Endodermal cell (in vitro differentiated cells): Measurements from ENCODE around the gene TIPIN. TPM values are rescaled to one million over a fixed set of nuclear protein-coding genes. Genes with fewer than 3 reads are reported as not detected.
"Not testable (repeated sequence)": the region's sequence is repeated elsewhere in the genome, so short reads cannot be mapped to it uniquely, and the experiment has no call there.

Experiments
- DNase-seq: peaks from one replicate; pipeline ENCODE4 v3.0.0-alpha.2; 2017
- H3K27ac ChIP-seq: 2 replicates; pipeline ENCODE4 v1.5.1; 2013; ENCODE audit warnings: mild to moderate bottlenecking, low read depth, low read length, moderate library complexity
- H3K27me3 ChIP-seq: 2 replicates; pipeline ENCODE4 v1.6.1; 2013; ENCODE audit warnings: mild to moderate bottlenecking, low read length, moderate library complexity; ENCODE audit not compliant: insufficient read depth, control insufficient read depth, poor library complexity, severe bottlenecking
- H3K36me3 ChIP-seq: 2 replicates; pipeline ENCODE4 v1.7.0; 2013; ENCODE audit warnings: mild to moderate bottlenecking, low read length, moderate library complexity; ENCODE audit not compliant: control insufficient read depth, insufficient read depth
- H3K4me1 ChIP-seq: one replicate; pipeline ENCODE4 v1.7.0; 2013; ENCODE audit warnings: low read length; ENCODE audit not compliant: control insufficient read depth, insufficient read depth
- H3K4me3 ChIP-seq: 2 replicates; pipeline ENCODE4 v1.5.1; 2013; ENCODE audit warnings: mild to moderate bottlenecking, low read length, moderate library complexity
- H3K9ac ChIP-seq: 2 replicates; pipeline ENCODE4 v1.6.1; 2013; ENCODE audit warnings: mild to moderate bottlenecking, low read length, moderate library complexity; ENCODE audit not compliant: poor library complexity, severe bottlenecking; ENCODE audit errors: extremely low read depth
- H3K9me3 ChIP-seq: 2 replicates; pipeline ENCODE4 v1.6.1; 2013; ENCODE audit warnings: mild to moderate bottlenecking, low read length, moderate library complexity; ENCODE audit not compliant: control insufficient read depth
- H3K27ac Mint-ChIP-seq: 2 replicates; pipeline ENCODE4 v1.8.0; 2020; ENCODE audit warnings: mixed read lengths
- H3K27me3 Mint-ChIP-seq: 2 replicates; pipeline ENCODE4 v1.8.0; 2021; ENCODE audit warnings: mild to moderate bottlenecking, mixed read lengths; ENCODE audit not compliant: insufficient read depth
- H3K36me3 Mint-ChIP-seq: 2 replicates; pipeline ENCODE4 v1.8.0; 2020; ENCODE audit warnings: low read depth, mixed read lengths
- H3K4me1 Mint-ChIP-seq: 2 replicates; pipeline ENCODE4 v1.8.0; 2020; ENCODE audit warnings: mixed read lengths
- H3K4me3 Mint-ChIP-seq: 2 replicates; pipeline ENCODE4 v1.8.0; 2020; ENCODE audit warnings: mild to moderate bottlenecking, moderate library complexity, mixed read lengths
- H3K9me3 Mint-ChIP-seq: 2 replicates; pipeline ENCODE4 v1.8.0; 2020; ENCODE audit warnings: mild to moderate bottlenecking, mixed read lengths
- WGBS, 2 experiments: methylation state at CpG; one replicate each; pipeline versions ENCODE4 v1.1.5 to v1.1.7; 2013; ENCODE audit warnings: missing lambda C conversion rate in 2 of 2, mixed read lengths in 1 of 2; ENCODE audit not compliant: insufficient coverage in 1 of 2, insufficient read length in 1 of 2; 5-methylcytosine and 5-hydroxymethylcytosine counted together
- total RNA-seq, 2 donors: library from RNA; stranded (reverse); fragmentation: NEBNext Ultra II Directional in 1 of 2; extraction: Animal tissue kit (Norgen Biotek cat#: 25700) in 1 of 2; gene quantifications; 2 replicates in 1 of 2; 3 replicates in 1 of 2; pipeline ENCODE4 v1.2.1, GENCODE V29; 2021
- TF ChIP-seq, protein P1 (sequence below): fragments of 200-600 bp; sonication (generic); conservative IDR thresholded peaks from 2 replicates; pipeline ENCODE4 v1.5.0; 2021; ENCODE audit warnings: antibody characterized with exemption, mild to moderate bottlenecking

The TIPIN gene
- total RNA-seq, 2 donors from 2014 or later: 19.7 to 25.5 TPM

DNA sequence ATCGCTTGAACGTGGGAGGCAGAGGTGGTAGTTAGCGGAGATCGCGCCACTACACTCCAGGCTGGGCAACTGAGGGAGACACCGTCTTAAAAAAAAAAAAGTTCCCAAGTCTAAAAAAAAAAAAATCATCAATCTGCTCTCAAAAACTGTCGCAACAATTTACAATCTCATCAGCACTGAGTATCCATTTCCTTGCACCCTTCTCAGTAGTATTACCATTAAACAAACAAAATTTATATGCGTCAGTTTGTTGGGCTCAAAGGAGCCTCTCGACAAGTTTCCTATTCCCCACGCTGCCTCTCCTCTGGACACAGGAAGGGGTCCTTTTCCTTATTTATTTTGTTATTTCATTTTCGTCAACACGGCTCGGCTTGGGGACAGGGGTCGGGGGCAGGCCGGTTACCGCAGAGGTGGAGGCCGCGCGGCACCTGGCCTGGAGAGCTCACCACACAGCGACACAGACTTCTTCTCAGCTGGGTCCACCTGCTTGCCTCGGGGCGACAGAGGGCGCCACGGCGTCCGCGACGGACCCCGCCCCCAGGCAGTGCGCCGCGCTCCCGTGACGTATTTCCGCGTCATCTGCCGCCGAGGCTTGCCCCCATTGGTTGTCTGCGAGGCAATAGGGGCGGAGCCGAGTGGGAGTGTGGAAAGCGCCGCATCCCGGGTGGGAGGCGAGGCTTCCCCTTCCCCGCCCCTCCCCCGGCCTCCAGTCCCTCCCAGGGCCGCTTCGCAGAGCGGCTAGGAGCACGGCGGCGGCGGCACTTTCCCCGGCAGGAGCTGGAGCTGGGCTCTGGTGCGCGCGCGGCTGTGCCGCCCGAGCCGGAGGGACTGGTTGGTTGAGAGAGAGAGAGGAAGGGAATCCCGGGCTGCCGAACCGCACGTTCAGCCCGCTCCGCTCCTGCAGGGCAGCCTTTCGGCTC is 30.0 kb upstream of the TIPIN start, which contains the start of gene MAP2K1:
TSS of gene MAP2K1 (plus strand) at position 709 of the 920 bp plus-strand sequence. CDS start 436 bp downstream, outside the sequence.
- H3K27me3 ChIP-seq: no peaks in the 10 kb centered on the region
- TF ChIP-seq, protein P1, sequence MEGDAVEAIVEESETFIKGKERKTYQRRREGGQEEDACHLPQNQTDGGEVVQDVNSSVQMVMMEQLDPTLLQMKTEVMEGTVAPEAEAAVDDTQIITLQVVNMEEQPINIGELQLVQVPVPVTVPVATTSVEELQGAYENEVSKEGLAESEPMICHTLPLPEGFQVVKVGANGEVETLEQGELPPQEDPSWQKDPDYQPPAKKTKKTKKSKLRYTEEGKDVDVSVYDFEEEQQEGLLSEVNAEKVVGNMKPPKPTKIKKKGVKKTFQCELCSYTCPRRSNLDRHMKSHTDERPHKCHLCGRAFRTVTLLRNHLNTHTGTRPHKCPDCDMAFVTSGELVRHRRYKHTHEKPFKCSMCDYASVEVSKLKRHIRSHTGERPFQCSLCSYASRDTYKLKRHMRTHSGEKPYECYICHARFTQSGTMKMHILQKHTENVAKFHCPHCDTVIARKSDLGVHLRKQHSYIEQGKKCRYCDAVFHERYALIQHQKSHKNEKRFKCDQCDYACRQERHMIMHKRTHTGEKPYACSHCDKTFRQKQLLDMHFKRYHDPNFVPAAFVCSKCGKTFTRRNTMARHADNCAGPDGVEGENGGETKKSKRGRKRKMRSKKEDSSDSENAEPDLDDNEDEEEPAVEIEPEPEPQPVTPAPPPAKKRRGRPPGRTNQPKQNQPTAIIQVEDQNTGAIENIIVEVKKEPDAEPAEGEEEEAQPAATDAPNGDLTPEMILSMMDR: peak; percentile 81
- Mint-ChIP-seq H3K4me3 (peak within 1 kb of the TSS; percentile 79), H3K4me1 (peaks cover 21% of the 10 kb centered on the region), H3K27me3 (no peaks in the 10 kb centered on the region), H3K9me3 (no peaks in the 10 kb centered on the region), H3K36me3 (peaks cover 14% of the 10 kb centered on the region), H3K27ac (peak within 1 kb of the TSS; percentile 98)
- DNase-seq: peak; percentile 99
- H3K9ac ChIP-seq: peak within 1 kb of the TSS; percentile 58
- peak within 1 kb of the TSS; percentile 71 for H3K27ac ChIP-seq
- 11 to 54% methylated on average over 12 to 67 of the region's 69 CpGs for WGBS, 2 experiments
- H3K4me3 ChIP-seq: peak within 1 kb of the TSS; percentile 83
- H3K9me3 ChIP-seq: no peaks in the 10 kb centered on the region
- no peaks in the 10 kb centered on the region for H3K4me1 ChIP-seq
- H3K36me3 ChIP-seq: peaks cover 10% of the 10 kb centered on the region

DNA sequence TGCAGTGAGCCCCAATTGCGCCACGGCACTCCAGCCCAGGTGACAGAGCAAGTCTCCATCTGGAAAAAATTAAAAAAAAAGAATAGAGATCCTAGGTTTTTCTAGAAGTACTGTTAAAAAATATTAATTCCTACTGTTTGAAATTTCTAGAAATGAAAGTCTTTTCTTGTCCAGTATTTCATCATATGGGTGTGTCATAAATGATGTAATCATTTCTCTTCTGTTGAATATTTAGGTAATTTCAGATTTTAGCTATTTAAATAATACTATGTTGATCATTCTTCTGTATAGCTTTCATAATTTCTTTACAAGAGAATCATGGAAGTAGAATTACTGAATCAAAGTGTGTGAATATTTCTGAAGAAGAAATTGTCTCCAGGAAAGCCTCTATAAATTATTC is 24.9 kb upstream of the TIPIN start:
- 90 to 92% methylated on average over 2 of the region's 2 CpGs for WGBS, 2 experiments
- not testable (repeated sequence) for H3K9ac ChIP-seq, H3K4me3 ChIP-seq, DNase-seq, H3K27me3 ChIP-seq, H3K9me3 Mint-ChIP-seq, H3K4me1 Mint-ChIP-seq, H3K36me3 ChIP-seq, H3K27ac Mint-ChIP-seq, H3K36me3 Mint-ChIP-seq, H3K27ac ChIP-seq, H3K4me1 ChIP-seq, H3K27me3 Mint-ChIP-seq, H3K9me3 ChIP-seq, H3K4me3 Mint-ChIP-seq

DNA sequence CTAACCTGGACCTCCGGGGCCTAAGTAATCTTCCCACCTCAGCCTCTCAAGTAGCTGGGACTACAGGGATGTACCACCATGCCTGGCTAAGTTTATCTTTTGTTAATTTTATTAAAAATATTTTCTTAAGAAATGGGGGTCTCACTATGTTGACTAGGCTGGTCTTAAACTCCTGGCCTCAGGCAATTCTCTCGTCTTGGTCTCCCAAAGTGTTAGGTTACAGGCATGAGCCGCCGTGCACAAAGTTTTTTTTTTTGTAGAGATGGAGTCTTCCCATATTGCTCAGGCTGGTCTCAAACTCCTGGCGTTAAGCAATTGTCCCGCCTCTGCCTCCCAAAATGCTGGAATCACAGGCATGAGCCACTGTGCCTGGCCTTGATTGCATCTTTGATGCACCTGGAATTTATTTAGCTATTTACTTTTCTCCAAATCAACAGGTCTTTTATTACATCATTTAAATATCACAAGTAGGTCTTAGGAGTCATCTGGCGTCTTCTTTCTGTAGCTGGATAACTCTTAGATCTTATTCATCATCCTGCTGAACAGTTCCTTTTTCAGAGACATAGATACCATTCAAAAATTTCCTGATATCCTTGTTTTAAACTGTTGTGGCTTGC is 22.4 kb upstream of the TIPIN start:
- no peak overlapping the region for H3K4me3 Mint-ChIP-seq
- no peaks in the 10 kb centered on the region for H3K36me3 ChIP-seq
- no peaks in the 10 kb centered on the region for H3K27me3 ChIP-seq
- H3K27ac Mint-ChIP-seq: no peak overlapping the region
- 86 to 93% methylated on average over 6 to 7 of the region's 7 CpGs for WGBS, 2 experiments
- no peaks in the 10 kb centered on the region for H3K27me3 Mint-ChIP-seq
- H3K4me1 ChIP-seq: no peaks in the 10 kb centered on the region
- H3K27ac ChIP-seq: no peak overlapping the region
- H3K9me3 Mint-ChIP-seq: peaks cover 13% of the 10 kb centered on the region
- DNase-seq: no peak
- H3K9ac ChIP-seq: no peak overlapping the region
- H3K4me3 ChIP-seq: no peak overlapping the region
- H3K4me1 Mint-ChIP-seq: no peaks in the 10 kb centered on the region
- TF ChIP-seq, protein P1: no peak
- H3K9me3 ChIP-seq: peaks cover 4% of the 10 kb centered on the region
- no peaks in the 10 kb centered on the region for H3K36me3 Mint-ChIP-seq
